GM10248 (cell line): Measurements from ENCODE around the gene PFN1.

Experiments used
- CTCF ChIA-PET: fragments of 300-600 bp; sonication (Branson Sonifier 250); formaldehyde crosslinking; extraction: SDS; loops from one replicate; lab custom pipeline; 2021; ENCODE audit warnings: antibody characterized with exemption; lab: Yijun Ruan, JAX
- POLR2A ChIA-PET: fragments of 350-650 bp; sonication (Branson Sonifier 250); formaldehyde crosslinking; extraction: SDS; loops from one replicate; lab custom pipeline; 2020; ENCODE audit warnings: antibody characterized with exemption; lab: Yijun Ruan, JAX
- DNase-seq: peaks from one replicate; pipeline ENCODE4 v3.0.0; 2012; ENCODE audit errors: extremely low spot score
- CTCF ChIP-seq: IDR thresholded peaks from 2 replicates; pipeline ENCODE4 v1.5.1; 2012; ENCODE audit warnings: mild to moderate bottlenecking, low read depth; ENCODE audit errors: extremely low read depth, missing control alignments, control extremely low read depth

PFN1 gene

GRCh38 chr17:4950746-4951204 is 2.4 kb upstream of the PFN1 start, which contains the start of gene ENO3:
Gene ENO3, plus strand, starts transcription at chr17:4951119. Its CDS starts 711 bp downstream, at chr17:4951830.
- no peak for DNase-seq
- no peak for TF ChIP-seq CTCF
- POLR2A ChIA-PET: interaction anchor here (4.4 kb wide), 1 partner anchor 16 kb away, joined by 34 read pairs; the partner anchor contains the start of gene SPAG7
- CTCF ChIA-PET: interaction anchor here (2.0 to 3.8 kb wide), 4 partner anchors 11 to 112 kb away, joined by 5 to 12 read pairs (median 12); partner anchors contain the start of gene CAMTA2

- ChIA-PET CTCF (interaction anchor here (0.9 to 3.8 kb wide), 5 partner anchors 12 to 37 kb away, joined by 3 to 12 read pairs (median 6); partner anchors contain the start of genes CAMTA2 and SPAG7), POLR2A (interaction anchor here (4.4 kb wide), 1 partner anchor 17 kb away, joined by 34 read pairs; the partner anchor contains the start of gene SPAG7)
- no peak for TF ChIP-seq CTCF
- DNase-seq: no peak
These were observed 1.9 kb upstream of the PFN1 start for GRCh38 chr17:4950075-4950745.

GRCh38 chr17:4949321-4950074 is 1.2 kb upstream of the PFN1 start:
- ChIA-PET CTCF (interaction anchor here (0.9 to 4.0 kb wide), 4 partner anchors 18 to 40 kb away, joined by 3 to 12 read pairs (median 8); partner anchors contain the start of genes CAMTA2 and SPAG7), POLR2A (interaction anchor here (1.4 to 4.4 kb wide), 2 partner anchors 10 to 17 kb away, joined by 6 to 34 read pairs; partner anchors contain the start of genes RNF167, SLC25A11 and SPAG7)
- DNase-seq: peak; percentile 87
- no peak for TF ChIP-seq CTCF

GRCh38 chr17:4948931-4949320 is 596 bp upstream of the PFN1 start:
- DNase-seq: peak; percentile 86
- CTCF ChIA-PET: interaction anchor here (2.3 to 4.0 kb wide), 2 partner anchors 31 to 40 kb away, joined by 6 to 11 read pairs; no protein-coding TSS in a partner anchor
- POLR2A ChIA-PET: interaction anchor here (1.4 to 4.4 kb wide), 2 partner anchors 9 to 18 kb away, joined by 6 to 34 read pairs; partner anchors contain the start of genes RNF167, SLC25A11 and SPAG7
- no peak for TF ChIP-seq CTCF

GRCh38 chr17:4947411-4948165 is 742 bp downstream of the PFN1 start:
- DNase-seq: peak; percentile 72
- no peak for TF ChIP-seq CTCF
- POLR2A ChIA-PET: interaction anchor here (1.0 to 1.4 kb wide), 2 partner anchors 8 to 20 kb away, joined by 3 to 6 read pairs; partner anchors contain the start of genes RNF167, SLC25A11 and SPAG7
- CTCF ChIA-PET: interaction anchor here (1.5 to 4.0 kb wide), 4 partner anchors 9 to 38 kb away, joined by 4 to 11 read pairs (median 8); partner anchors contain the start of gene SPAG7
